HCT116 (cell line): ENCODE data around the gene KCTD1.

Experiments
- EGR1 ChIP-seq: IDR thresholded peaks from 2 replicates; pipeline ENCODE4 v1.6.1; 2012; ENCODE audit warnings: low read depth
- EZH2 ChIP-seq: fragments of 200-600 bp; sonication (generic); IDR thresholded peaks from 2 replicates; pipeline ENCODE4 v1.6.1; 2017; ENCODE audit warnings: antibody characterized with exemption, mixed run types
- POLR2A ChIP-seq: IDR thresholded peaks from 2 replicates; pipeline ENCODE4 v1.7.0; 2011; ENCODE audit warnings: borderline replicate concordance; ENCODE audit not compliant: insufficient read depth, insufficient read length; ENCODE audit errors: extremely low read depth
- POLR2AphosphoS5 ChIP-seq: IDR thresholded peaks from 2 replicates; pipeline ENCODE4 v1.6.1; 2011; ENCODE audit warnings: mild to moderate bottlenecking, low read depth, low read length, moderate library complexity
- SIN3A ChIP-seq: IDR thresholded peaks from 2 replicates; pipeline ENCODE4 v1.6.1; 2012; ENCODE audit warnings: low read depth
- YY1 ChIP-seq: IDR thresholded peaks from 2 replicates; pipeline ENCODE4 v1.6.1; 2011; ENCODE audit warnings: low read length, low read depth, moderate library complexity, mild to moderate bottlenecking; ENCODE audit not compliant: insufficient replicate concordance; ENCODE audit errors: extremely low read depth
- ZNF274 ChIP-seq: fragments of 200-500 bp; sonication (Bioruptor generic); IDR thresholded peaks from 2 replicates; pipeline ENCODE4 v1.6.1; 2014; ENCODE audit warnings: mild to moderate bottlenecking, low read depth, low read length, inconsistent platforms
- TF ChIP-seq, protein P1 (sequence below), 3 experiments: fragments of 200-600 bp in 1 of 3; sonication (generic) in 1 of 3; IDR thresholded peaks in 2 of 3; conservative IDR thresholded peaks in 1 of 3; 2 replicates each; pipeline ENCODE4 v1.5.1; 2012 to 2017; ENCODE audit warnings: low read depth in 2 of 3, low read length in 2 of 3, antibody characterized with exemption in 1 of 3, borderline replicate concordance in 1 of 3, control low read depth in 1 of 3, mild to moderate bottlenecking in 1 of 3, mixed read lengths in 1 of 3, mixed run types in 1 of 3, moderate library complexity in 1 of 3; ENCODE audit not compliant: insufficient read depth in 1 of 3
- TF ChIP-seq, protein P2 (sequence below): IDR thresholded peaks from 2 replicates; pipeline ENCODE4 v1.6.1; 2012; ENCODE audit warnings: low read depth
- TF ChIP-seq, protein P3 (sequence below): IDR thresholded peaks from 2 replicates; pipeline ENCODE4 v1.6.1; 2012

DNA sequence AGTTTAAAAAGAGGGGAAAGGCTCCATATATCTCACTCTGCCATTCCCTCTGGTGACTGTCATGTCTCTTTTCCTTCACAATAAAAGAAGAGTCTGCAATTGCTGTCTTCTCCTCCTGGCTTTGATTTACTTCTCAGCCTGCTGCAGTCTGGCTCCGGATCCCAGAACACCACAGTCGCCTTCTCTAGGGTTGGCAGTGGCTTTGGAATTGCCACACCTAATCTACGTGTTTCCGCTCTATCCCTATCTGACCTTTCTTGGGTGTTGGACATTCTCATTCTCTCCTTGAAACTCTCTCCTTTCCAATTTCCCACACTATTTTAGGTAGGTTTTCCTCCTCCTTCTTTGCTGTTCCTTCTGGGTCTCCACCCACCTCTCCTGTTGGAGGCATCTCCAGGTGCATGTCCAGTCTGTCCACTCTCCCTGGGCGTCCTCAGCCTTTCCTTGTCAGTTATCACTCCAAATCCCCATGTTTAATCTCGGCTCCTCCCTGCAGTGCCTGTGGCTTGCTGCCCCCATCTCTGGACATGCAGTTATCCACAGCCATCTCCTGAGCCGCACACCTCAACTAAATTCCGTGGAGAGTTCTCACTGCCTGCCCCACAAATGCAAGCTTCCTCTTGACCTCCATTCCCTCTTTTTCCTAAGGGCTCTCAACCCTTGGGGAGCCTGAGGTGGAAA, 112.8 kb downstream of the KCTD1 start:
- TF ChIP-seq, protein P1, sequence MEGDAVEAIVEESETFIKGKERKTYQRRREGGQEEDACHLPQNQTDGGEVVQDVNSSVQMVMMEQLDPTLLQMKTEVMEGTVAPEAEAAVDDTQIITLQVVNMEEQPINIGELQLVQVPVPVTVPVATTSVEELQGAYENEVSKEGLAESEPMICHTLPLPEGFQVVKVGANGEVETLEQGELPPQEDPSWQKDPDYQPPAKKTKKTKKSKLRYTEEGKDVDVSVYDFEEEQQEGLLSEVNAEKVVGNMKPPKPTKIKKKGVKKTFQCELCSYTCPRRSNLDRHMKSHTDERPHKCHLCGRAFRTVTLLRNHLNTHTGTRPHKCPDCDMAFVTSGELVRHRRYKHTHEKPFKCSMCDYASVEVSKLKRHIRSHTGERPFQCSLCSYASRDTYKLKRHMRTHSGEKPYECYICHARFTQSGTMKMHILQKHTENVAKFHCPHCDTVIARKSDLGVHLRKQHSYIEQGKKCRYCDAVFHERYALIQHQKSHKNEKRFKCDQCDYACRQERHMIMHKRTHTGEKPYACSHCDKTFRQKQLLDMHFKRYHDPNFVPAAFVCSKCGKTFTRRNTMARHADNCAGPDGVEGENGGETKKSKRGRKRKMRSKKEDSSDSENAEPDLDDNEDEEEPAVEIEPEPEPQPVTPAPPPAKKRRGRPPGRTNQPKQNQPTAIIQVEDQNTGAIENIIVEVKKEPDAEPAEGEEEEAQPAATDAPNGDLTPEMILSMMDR (IDR thresholded peaks at IDR 0.05 in 2 of 3, conservative IDR thresholded peaks at IDR 0.05 in 1 of 3; ENCODE audit: borderline replicate concordance in 1 of 3, insufficient read depth in 1 of 3, low read depth in 2 of 3, low read length in 2 of 3), result no peak
- no peak for TF ChIP-seq EGR1
- TF ChIP-seq POLR2A, result no peak
- no peak for TF ChIP-seq YY1
- TF ChIP-seq, protein P2, sequence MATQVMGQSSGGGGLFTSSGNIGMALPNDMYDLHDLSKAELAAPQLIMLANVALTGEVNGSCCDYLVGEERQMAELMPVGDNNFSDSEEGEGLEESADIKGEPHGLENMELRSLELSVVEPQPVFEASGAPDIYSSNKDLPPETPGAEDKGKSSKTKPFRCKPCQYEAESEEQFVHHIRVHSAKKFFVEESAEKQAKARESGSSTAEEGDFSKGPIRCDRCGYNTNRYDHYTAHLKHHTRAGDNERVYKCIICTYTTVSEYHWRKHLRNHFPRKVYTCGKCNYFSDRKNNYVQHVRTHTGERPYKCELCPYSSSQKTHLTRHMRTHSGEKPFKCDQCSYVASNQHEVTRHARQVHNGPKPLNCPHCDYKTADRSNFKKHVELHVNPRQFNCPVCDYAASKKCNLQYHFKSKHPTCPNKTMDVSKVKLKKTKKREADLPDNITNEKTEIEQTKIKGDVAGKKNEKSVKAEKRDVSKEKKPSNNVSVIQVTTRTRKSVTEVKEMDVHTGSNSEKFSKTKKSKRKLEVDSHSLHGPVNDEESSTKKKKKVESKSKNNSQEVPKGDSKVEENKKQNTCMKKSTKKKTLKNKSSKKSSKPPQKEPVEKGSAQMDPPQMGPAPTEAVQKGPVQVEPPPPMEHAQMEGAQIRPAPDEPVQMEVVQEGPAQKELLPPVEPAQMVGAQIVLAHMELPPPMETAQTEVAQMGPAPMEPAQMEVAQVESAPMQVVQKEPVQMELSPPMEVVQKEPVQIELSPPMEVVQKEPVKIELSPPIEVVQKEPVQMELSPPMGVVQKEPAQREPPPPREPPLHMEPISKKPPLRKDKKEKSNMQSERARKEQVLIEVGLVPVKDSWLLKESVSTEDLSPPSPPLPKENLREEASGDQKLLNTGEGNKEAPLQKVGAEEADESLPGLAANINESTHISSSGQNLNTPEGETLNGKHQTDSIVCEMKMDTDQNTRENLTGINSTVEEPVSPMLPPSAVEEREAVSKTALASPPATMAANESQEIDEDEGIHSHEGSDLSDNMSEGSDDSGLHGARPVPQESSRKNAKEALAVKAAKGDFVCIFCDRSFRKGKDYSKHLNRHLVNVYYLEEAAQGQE, result no peak
- no peak for TF ChIP-seq EZH2
- TF ChIP-seq POLR2AphosphoS5, result no peak
- no peak for TF ChIP-seq ZNF274
- no peak for TF ChIP-seq SIN3A
- TF ChIP-seq, protein P3, sequence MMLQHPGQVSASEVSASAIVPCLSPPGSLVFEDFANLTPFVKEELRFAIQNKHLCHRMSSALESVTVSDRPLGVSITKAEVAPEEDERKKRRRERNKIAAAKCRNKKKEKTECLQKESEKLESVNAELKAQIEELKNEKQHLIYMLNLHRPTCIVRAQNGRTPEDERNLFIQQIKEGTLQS, result no peak
